ENCODE measurements around the gene PA2G4. TPM values are rescaled to one million over a fixed set of nuclear protein-coding genes. Genes with fewer than 3 reads are reported as not detected.

Gene PA2G4
- total and polyA plus RNA-seq, 10 of the 15 experiments (the other 5 are each of a cell fraction or from before 2014, with no cell fraction given): 148 to 514 (median 406) TPM

DNA sequence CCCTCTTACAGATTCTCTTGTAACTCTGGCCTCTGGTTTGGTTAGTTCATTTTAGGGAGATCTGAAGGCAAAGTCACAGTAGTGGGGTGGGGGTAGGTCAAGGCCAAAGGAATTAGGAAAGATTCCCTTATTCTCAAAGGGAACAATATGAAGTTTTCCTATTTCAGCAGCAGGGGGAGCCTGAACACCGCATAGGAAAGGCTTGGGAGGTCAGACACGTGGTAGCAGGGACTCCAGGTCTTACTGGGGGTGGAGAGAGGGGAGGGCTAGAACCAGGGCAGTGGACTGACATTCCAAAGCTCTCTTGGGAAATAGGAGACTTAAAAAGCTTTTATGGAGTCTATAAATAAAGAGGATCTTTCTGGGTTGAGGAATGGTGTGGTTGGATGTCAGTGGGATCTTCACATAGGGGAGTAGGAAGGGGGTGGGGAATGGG, 15.0 kb downstream of the PA2G4 start (continued):
- TF ChIP-seq, protein P1, sequence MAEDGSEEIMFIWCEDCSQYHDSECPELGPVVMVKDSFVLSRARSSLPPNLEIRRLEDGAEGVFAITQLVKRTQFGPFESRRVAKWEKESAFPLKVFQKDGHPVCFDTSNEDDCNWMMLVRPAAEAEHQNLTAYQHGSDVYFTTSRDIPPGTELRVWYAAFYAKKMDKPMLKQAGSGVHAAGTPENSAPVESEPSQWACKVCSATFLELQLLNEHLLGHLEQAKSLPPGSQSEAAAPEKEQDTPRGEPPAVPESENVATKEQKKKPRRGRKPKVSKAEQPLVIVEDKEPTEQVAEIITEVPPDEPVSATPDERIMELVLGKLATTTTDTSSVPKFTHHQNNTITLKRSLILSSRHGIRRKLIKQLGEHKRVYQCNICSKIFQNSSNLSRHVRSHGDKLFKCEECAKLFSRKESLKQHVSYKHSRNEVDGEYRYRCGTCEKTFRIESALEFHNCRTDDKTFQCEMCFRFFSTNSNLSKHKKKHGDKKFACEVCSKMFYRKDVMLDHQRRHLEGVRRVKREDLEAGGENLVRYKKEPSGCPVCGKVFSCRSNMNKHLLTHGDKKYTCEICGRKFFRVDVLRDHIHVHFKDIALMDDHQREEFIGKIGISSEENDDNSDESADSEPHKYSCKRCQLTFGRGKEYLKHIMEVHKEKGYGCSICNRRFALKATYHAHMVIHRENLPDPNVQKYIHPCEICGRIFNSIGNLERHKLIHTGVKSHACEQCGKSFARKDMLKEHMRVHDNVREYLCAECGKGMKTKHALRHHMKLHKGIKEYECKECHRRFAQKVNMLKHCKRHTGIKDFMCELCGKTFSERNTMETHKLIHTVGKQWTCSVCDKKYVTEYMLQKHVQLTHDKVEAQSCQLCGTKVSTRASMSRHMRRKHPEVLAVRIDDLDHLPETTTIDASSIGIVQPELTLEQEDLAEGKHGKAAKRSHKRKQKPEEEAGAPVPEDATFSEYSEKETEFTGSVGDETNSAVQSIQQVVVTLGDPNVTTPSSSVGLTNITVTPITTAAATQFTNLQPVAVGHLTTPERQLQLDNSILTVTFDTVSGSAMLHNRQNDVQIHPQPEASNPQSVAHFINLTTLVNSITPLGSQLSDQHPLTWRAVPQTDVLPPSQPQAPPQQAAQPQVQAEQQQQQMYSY (CRISPR knock-in tag; IDR thresholded peaks at IDR 0.05): no peak
- TF ChIP-seq, protein P2, sequence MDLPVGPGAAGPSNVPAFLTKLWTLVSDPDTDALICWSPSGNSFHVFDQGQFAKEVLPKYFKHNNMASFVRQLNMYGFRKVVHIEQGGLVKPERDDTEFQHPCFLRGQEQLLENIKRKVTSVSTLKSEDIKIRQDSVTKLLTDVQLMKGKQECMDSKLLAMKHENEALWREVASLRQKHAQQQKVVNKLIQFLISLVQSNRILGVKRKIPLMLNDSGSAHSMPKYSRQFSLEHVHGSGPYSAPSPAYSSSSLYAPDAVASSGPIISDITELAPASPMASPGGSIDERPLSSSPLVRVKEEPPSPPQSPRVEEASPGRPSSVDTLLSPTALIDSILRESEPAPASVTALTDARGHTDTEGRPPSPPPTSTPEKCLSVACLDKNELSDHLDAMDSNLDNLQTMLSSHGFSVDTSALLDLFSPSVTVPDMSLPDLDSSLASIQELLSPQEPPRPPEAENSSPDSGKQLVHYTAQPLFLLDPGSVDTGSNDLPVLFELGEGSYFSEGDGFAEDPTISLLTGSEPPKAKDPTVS (IDR thresholded peaks at IDR 0.05; ENCODE audit: low read depth, low read length): no peak
- TF ChIP-seq JUND (IDR thresholded peaks at IDR 0.05; ENCODE audit: low read depth, low read length): no peak
- no peak for TF ChIP-seq TCF12 (IDR thresholded peaks at IDR 0.05; ENCODE audit: low read depth, low read length)
- no peak for TF ChIP-seq NFYA (IDR thresholded peaks at IDR 0.05; ENCODE audit: borderline replicate concordance, low read depth, low read length)
- TF ChIP-seq RBBP5 (conservative IDR thresholded peaks at IDR 0.05): no peak
- TF ChIP-seq, protein P3, sequence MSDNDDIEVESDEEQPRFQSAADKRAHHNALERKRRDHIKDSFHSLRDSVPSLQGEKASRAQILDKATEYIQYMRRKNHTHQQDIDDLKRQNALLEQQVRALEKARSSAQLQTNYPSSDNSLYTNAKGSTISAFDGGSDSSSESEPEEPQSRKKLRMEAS (IDR thresholded peaks at IDR 0.05; ENCODE audit: low read depth, low read length): peak; percentile 88
- TF ChIP-seq, protein P4, sequence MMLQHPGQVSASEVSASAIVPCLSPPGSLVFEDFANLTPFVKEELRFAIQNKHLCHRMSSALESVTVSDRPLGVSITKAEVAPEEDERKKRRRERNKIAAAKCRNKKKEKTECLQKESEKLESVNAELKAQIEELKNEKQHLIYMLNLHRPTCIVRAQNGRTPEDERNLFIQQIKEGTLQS (IDR thresholded peaks at IDR 0.05; ENCODE audit: borderline replicate concordance, extremely low read depth, low read depth, low read length): peak; percentile 46; the same call in 1 of the 2 replicates
- no peak for TF ChIP-seq CBX5 (IDR thresholded peaks at IDR 0.05; ENCODE audit: low read depth)
- no peak for TF ChIP-seq RCOR1 (conservative IDR thresholded peaks at IDR 0.05; ENCODE audit: low read depth, low read length)
- TF ChIP-seq GATAD2B (conservative IDR thresholded peaks at IDR 0.05; ENCODE audit: low read depth): no peak
- TF ChIP-seq STAT1 (conservative IDR thresholded peaks at IDR 0.05): no peak
- TF ChIP-seq WRNIP1 (IDR thresholded peaks at IDR 0.05; ENCODE audit: borderline replicate concordance, low read depth, low read length): no peak
- TF ChIP-seq, protein P5, sequence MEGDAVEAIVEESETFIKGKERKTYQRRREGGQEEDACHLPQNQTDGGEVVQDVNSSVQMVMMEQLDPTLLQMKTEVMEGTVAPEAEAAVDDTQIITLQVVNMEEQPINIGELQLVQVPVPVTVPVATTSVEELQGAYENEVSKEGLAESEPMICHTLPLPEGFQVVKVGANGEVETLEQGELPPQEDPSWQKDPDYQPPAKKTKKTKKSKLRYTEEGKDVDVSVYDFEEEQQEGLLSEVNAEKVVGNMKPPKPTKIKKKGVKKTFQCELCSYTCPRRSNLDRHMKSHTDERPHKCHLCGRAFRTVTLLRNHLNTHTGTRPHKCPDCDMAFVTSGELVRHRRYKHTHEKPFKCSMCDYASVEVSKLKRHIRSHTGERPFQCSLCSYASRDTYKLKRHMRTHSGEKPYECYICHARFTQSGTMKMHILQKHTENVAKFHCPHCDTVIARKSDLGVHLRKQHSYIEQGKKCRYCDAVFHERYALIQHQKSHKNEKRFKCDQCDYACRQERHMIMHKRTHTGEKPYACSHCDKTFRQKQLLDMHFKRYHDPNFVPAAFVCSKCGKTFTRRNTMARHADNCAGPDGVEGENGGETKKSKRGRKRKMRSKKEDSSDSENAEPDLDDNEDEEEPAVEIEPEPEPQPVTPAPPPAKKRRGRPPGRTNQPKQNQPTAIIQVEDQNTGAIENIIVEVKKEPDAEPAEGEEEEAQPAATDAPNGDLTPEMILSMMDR (IDR thresholded peaks at IDR 0.05 in 2 of 3, conservative IDR thresholded peaks at IDR 0.05 in 1 of 3; ENCODE audit: control insufficient read depth in 2 of 3, extremely low read depth in 1 of 3, insufficient read depth in 1 of 3, low read depth in 3 of 3, low read length in 3 of 3): peak; percentile 72 to 87 (median 73)
- TF ChIP-seq NR2F1 (conservative IDR thresholded peaks at IDR 0.05): peak; percentile 60
- no peak for TF ChIP-seq KAT2A (conservative IDR thresholded peaks at IDR 0.05; ENCODE audit: control insufficient read depth, low read depth, low read length)
- TF ChIP-seq, protein P6, sequence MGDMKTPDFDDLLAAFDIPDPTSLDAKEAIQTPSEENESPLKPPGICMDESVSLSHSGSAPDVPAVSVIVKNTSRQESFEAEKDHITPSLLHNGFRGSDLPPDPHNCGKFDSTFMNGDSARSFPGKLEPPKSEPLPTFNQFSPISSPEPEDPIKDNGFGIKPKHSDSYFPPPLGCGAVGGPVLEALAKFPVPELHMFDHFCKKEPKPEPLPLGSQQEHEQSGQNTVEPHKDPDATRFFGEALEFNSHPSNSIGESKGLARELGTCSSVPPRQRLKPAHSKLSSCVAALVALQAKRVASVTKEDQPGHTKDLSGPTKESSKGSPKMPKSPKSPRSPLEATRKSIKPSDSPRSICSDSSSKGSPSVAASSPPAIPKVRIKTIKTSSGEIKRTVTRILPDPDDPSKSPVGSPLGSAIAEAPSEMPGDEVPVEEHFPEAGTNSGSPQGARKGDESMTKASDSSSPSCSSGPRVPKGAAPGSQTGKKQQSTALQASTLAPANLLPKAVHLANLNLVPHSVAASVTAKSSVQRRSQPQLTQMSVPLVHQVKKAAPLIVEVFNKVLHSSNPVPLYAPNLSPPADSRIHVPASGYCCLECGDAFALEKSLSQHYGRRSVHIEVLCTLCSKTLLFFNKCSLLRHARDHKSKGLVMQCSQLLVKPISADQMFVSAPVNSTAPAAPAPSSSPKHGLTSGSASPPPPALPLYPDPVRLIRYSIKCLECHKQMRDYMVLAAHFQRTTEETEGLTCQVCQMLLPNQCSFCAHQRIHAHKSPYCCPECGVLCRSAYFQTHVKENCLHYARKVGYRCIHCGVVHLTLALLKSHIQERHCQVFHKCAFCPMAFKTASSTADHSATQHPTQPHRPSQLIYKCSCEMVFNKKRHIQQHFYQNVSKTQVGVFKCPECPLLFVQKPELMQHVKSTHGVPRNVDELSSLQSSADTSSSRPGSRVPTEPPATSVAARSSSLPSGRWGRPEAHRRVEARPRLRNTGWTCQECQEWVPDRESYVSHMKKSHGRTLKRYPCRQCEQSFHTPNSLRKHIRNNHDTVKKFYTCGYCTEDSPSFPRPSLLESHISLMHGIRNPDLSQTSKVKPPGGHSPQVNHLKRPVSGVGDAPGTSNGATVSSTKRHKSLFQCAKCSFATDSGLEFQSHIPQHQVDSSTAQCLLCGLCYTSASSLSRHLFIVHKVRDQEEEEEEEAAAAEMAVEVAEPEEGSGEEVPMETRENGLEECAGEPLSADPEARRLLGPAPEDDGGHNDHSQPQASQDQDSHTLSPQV (IDR thresholded peaks at IDR 0.05): no peak
